ENCODE data around the gene PRSS38.
"Not testable (repeated sequence)": the region's sequence is repeated elsewhere in the genome, so short reads cannot be mapped to it uniquely, and the experiment has no call there.

- TF ChIP-seq POLR2A, CTCF (IDR thresholded peaks at IDR 0.05): not testable (repeated sequence)
Measured at GRCh38 chr1:227871892-227872291, 56.4 kb downstream of the PRSS38 start.

All from esophagus squamous epithelium (tissue), 4 donors.